PC-3 (cell line): ENCODE measurements around the gene AASDHPPT. TPM values are rescaled to one million over a fixed set of nuclear protein-coding genes. Genes with fewer than 3 reads are reported as not detected.

ENCODE experiments used
- ATAC-seq: fragments of 200-7000 bp; cut with Tn5 transposase; 2 replicates; pipeline ENCODE4 v1.9.1; 2020; ENCODE audit warnings: mild to moderate bottlenecking, moderate library complexity
- BruUV-seq: library from RNA; stranded (reverse); fragments of 400-500 nt; replicated peaks from 2 replicates; lab custom pipeline; 2021; lab: Mats Ljungman, UMichigan
- CTCF ChIA-PET: fragments of 300-600 bp; sonication (Branson Sonifier 250); formaldehyde crosslinking; loops from one replicate; lab custom pipeline; 2022; ENCODE audit warnings: antibody characterized with exemption; lab: Charles Lee
- POLR2A ChIA-PET: fragments of 300-600 bp; sonication (Branson Sonifier 250); formaldehyde crosslinking; loops from one replicate; lab custom pipeline; 2022; ENCODE audit warnings: antibody characterized with exemption; ENCODE audit not compliant: unreplicated experiment; lab: Charles Lee
- DNase-seq: peaks from one replicate; pipeline ENCODE4 v3.0.0-alpha.2; 2015
- H2AFZ ChIP-seq: fragments of 300-600 bp; sonication (generic); 2 replicates; pipeline ENCODE4 v1.6.0; 2016; ENCODE audit warnings: antibody characterized with exemption, low read length
- H3F3A ChIP-seq: fragments of 300-600 bp; sonication (generic); one replicate; pipeline ENCODE4 v1.6.0; 2017; ENCODE audit warnings: antibody characterized with exemption, low read length, control low read depth, mild to moderate bottlenecking; ENCODE audit not compliant: unreplicated experiment
- H3K27ac ChIP-seq: fragments of 300-600 bp; sonication (generic); 2 replicates; pipeline ENCODE4 v1.5.1; 2016; ENCODE audit warnings: mild to moderate bottlenecking, low read length
- H3K27me3 ChIP-seq: fragments of 300-600 bp; sonication (generic); 2 replicates; pipeline ENCODE4 v1.6.1; 2016; ENCODE audit warnings: low read length, mixed read lengths
- H3K36me3 ChIP-seq: fragments of 300-600 bp; sonication (generic); 2 replicates; pipeline ENCODE4 v1.6.1; 2016; ENCODE audit warnings: low read depth, mixed run types, low read length, mixed read lengths
- H3K4me1 ChIP-seq: fragments of 300-600 bp; sonication (generic); 2 replicates; pipeline ENCODE4 v1.5.1; 2016; ENCODE audit warnings: low read length; ENCODE audit not compliant: insufficient read depth
- H3K4me2 ChIP-seq: fragments of 300-600 bp; sonication (generic); 2 replicates; pipeline ENCODE4 v1.6.0; 2016; ENCODE audit warnings: low read length
- H3K4me3 ChIP-seq: fragments of 300-600 bp; sonication (generic); 2 replicates; pipeline ENCODE4 v1.5.1; 2016; ENCODE audit warnings: mild to moderate bottlenecking, low read length, mixed read lengths
- H3K79me2 ChIP-seq: fragments of 300-600 bp; sonication (generic); 2 replicates; pipeline ENCODE4 v1.6.1; 2017; ENCODE audit warnings: low read length, mixed read lengths
- H3K9ac ChIP-seq: fragments of 300-600 bp; sonication (generic); 2 replicates; pipeline ENCODE4 v1.6.0; 2016; ENCODE audit warnings: mild to moderate bottlenecking, low read length
- H3K9me2 ChIP-seq: fragments of 300-600 bp; sonication (generic); replicated peaks from 2 replicates; pipeline ENCODE4 v1.6.1; 2016; ENCODE audit warnings: mixed run types, low read length, mixed read lengths
- H3K9me3 ChIP-seq: fragments of 300-600 bp; sonication (generic); 2 replicates; pipeline ENCODE4 v1.6.1; 2016; ENCODE audit warnings: low read length, mixed read lengths
- H4K20me1 ChIP-seq: fragments of 300-600 bp; sonication (generic); 2 replicates; pipeline ENCODE4 v1.6.1; 2016; ENCODE audit warnings: low read length, mixed read lengths
- EZH2 ChIP-seq: fragments of 300-600 bp; sonication (generic); IDR thresholded peaks from one replicate; pipeline ENCODE4 v1.6.1; 2017; ENCODE audit warnings: antibody characterized with exemption, mild to moderate bottlenecking, low read length; ENCODE audit not compliant: unreplicated experiment
- EZH2phosphoT487 ChIP-seq: fragments of 300-600 bp; sonication (generic); IDR thresholded peaks from 2 replicates; pipeline ENCODE4 v1.6.1; 2018; ENCODE audit warnings: mild to moderate bottlenecking, antibody characterized with exemption, low read length, borderline replicate concordance
- intact Hi-C: fragments of 100-400 bp; cut with micrococcal nuclease; formaldehyde crosslinking; loops from 2 replicates; pipeline ENCODE4 v1.9.0; 2023
- total RNA-seq: library from RNA; depleted of rRNA; stranded (reverse); fragments of >200 nt; gene quantifications from 2 replicates; pipeline ENCODE4 v1.2.3, GENCODE V29; 2014
- TF ChIP-seq, protein P1 (sequence below): fragments of 300-600 bp; sonication (generic); conservative IDR thresholded peaks from 2 replicates; pipeline ENCODE4 v1.5.1; 2017; ENCODE audit warnings: antibody characterized with exemption, low read depth, mild to moderate bottlenecking, low read length

AASDHPPT gene
- total RNA-seq, 1 experiment from 2014 or later: 44.2 TPM

GRCh38 chr11:106061249-106061784, 16.1 kb upstream of the AASDHPPT start:
- no TSS peak for BruUV-seq
- intact Hi-C loops: no loop called here
- H3K27me3 ChIP-seq: no peaks in the 10 kb centered on the region
- H3K4me3 ChIP-seq: no peak overlapping the region
- no peak overlapping the region for H2AFZ ChIP-seq
- H3K4me2 ChIP-seq: no peak overlapping the region
- H3F3A ChIP-seq: no peaks in the 10 kb centered on the region
- CTCF ChIA-PET: no interaction called here
- POLR2A ChIA-PET: no interaction called here
- no peak overlapping the region for H3K27ac ChIP-seq
- H3K9ac ChIP-seq: no peak overlapping the region
- TF ChIP-seq, protein P1, sequence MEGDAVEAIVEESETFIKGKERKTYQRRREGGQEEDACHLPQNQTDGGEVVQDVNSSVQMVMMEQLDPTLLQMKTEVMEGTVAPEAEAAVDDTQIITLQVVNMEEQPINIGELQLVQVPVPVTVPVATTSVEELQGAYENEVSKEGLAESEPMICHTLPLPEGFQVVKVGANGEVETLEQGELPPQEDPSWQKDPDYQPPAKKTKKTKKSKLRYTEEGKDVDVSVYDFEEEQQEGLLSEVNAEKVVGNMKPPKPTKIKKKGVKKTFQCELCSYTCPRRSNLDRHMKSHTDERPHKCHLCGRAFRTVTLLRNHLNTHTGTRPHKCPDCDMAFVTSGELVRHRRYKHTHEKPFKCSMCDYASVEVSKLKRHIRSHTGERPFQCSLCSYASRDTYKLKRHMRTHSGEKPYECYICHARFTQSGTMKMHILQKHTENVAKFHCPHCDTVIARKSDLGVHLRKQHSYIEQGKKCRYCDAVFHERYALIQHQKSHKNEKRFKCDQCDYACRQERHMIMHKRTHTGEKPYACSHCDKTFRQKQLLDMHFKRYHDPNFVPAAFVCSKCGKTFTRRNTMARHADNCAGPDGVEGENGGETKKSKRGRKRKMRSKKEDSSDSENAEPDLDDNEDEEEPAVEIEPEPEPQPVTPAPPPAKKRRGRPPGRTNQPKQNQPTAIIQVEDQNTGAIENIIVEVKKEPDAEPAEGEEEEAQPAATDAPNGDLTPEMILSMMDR: no peak
- TF ChIP-seq EZH2 (no peak), EZH2phosphoT487 (no peak)
- DNase-seq (no peak), ATAC-seq (no peak)
- H3K9me3 ChIP-seq: no peaks in the 10 kb centered on the region
- H3K36me3 ChIP-seq: no peaks in the 10 kb centered on the region
- H3K79me2 ChIP-seq: no peaks in the 10 kb centered on the region
- no peaks in the 10 kb centered on the region for H3K9me2 ChIP-seq
- H4K20me1 ChIP-seq: no peaks in the 10 kb centered on the region
- no peaks in the 10 kb centered on the region for H3K4me1 ChIP-seq

DNA sequence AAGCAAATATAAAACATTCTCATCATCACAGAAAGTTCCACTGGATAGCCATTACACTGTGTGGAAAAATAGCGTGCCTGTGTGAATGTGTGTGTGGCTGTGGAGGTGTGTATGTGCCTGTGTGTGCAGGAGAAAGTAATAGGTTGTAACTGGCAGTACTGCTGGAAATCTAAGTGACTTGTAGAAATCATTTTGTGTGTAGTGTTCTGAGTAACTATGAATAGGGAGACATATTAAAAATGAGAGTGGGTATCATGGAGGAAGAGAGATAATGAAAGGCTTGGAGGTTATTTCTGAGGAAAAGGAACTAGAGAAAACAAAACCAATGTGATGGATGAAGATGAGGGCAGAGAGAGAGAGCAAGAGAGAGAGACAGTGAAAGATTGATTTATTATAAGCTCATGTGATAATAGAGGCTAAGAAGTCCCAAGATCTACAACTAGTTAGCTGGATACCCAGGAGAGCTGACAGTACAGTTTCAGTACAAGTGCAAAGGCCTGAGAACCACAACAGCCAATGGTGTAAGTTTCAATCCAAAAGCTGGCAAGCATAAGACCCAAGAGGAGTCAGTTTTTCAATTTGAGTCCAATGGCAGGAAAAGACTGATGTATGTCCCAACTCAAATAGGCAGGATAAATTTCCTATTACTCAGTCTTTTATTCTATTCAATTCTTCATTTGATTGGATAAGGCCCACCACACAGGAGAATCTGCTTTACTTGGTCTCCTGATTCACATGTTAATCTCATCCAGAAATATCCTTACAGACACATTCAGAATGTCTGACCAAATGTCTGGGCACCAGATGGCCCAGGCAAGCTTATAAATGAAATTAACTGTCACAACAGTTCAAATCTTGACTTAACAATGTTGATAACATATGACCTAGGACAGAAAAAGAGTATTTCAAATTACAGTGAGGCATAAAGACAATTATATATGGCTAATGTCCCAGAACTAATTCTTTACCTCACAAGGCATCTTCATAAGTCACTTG, 15.2 kb upstream of the AASDHPPT start:
- intact Hi-C loops: no loop called here
- CTCF ChIA-PET: no interaction called here

More for the DNA sequence above, 15.2 kb upstream of the AASDHPPT start:
- no peaks in the 10 kb centered on the region for H3K79me2 ChIP-seq
- BruUV-seq: no TSS peak
- no peaks in the 10 kb centered on the region for H4K20me1 ChIP-seq
- no peak overlapping the region for H2AFZ ChIP-seq
- H3F3A ChIP-seq: no peaks in the 10 kb centered on the region
- H3K9ac ChIP-seq: no peak overlapping the region
- H3K27me3 ChIP-seq: no peaks in the 10 kb centered on the region
- ATAC-seq (no peak), DNase-seq (no peak)
- H3K27ac ChIP-seq: no peak overlapping the region
- H3K9me3 ChIP-seq: no peaks in the 10 kb centered on the region
- no peaks in the 10 kb centered on the region for H3K36me3 ChIP-seq
- no peaks in the 10 kb centered on the region for H3K9me2 ChIP-seq
- TF ChIP-seq, protein P1: no peak
- no peak overlapping the region for H3K4me2 ChIP-seq
- POLR2A ChIA-PET: interaction anchor here (0.7 kb wide), 1 partner anchor 369 kb away, joined by 3 read pairs; no protein-coding TSS in a partner anchor
- H3K4me3 ChIP-seq: no peak overlapping the region
- H3K4me1 ChIP-seq: no peaks in the 10 kb centered on the region
